Upper lobe of left lung (tissue), 4 donors: ENCODE results near the gene FMNL2.

Source experiments
- CTCF ChIP-seq, 6 experiments: fragments of 450-650 bp in 4 of 6; fragments of 200-600 bp in 2 of 6; sonication (generic) in 2 of 6; IDR thresholded peaks; one replicate each; pipeline ENCODE4 v1.5.1; 2016 to 2019; ENCODE audit warnings: antibody characterized with exemption in 6 of 6
- EP300 ChIP-seq, 4 donors: sonication (generic); formaldehyde crosslinking; IDR thresholded peaks; one replicate each; pipeline ENCODE4 v1.5.1; 2017; ENCODE audit warnings: antibody characterized with exemption in 4 of 4, control low read depth in 2 of 4
- POLR2A ChIP-seq, 4 donors: fragments of 450-650 bp; IDR thresholded peaks; one replicate each; pipeline ENCODE4 v1.5.1; 2016 to 2017; ENCODE audit warnings: antibody characterized with exemption in 4 of 4, mild to moderate bottlenecking in 2 of 4
- POLR2AphosphoS5 ChIP-seq, 2 donors: sonication (generic); formaldehyde crosslinking; IDR thresholded peaks; one replicate each; pipeline ENCODE4 v1.5.1; 2017; ENCODE audit warnings: antibody characterized with exemption in 2 of 2

- TF ChIP-seq POLR2AphosphoS5 (IDR thresholded peaks at IDR 0.05): no peak
- TF ChIP-seq CTCF (IDR thresholded peaks at IDR 0.05): no peak
- no peak for TF ChIP-seq EP300 (IDR thresholded peaks at IDR 0.05)
- no peak for TF ChIP-seq POLR2A (IDR thresholded peaks at IDR 0.05)
These were observed 34.3 kb downstream of the FMNL2 start for GRCh38 chr2:152369176-152369860.
